Activated CD4-positive, alpha-beta memory T cell treated with anti-CD3 and anti-CD28 coated beads for 36 hours (primary cell): ENCODE measurements around the gene PPFIA1. TPM values are rescaled to one million over a fixed set of nuclear protein-coding genes. Genes with fewer than 3 reads are reported as not detected.

ENCODE experiments used
- CTCF ChIA-PET: fragments of 350-600 bp; sonication (Branson Sonifier 250); formaldehyde crosslinking; loops from one replicate; lab custom pipeline; 2021; ENCODE audit warnings: antibody characterized with exemption, inconsistent platforms; lab: Charles Lee
- POLR2A ChIA-PET: fragments of 350-600 bp; sonication (Branson Sonifier 250); formaldehyde crosslinking; loops from one replicate; lab custom pipeline; 2021; ENCODE audit warnings: antibody characterized with exemption; lab: Charles Lee
- DNase-seq: peaks from one replicate; pipeline ENCODE4 v3.0.0-alpha.2; 2020
- H3K27ac Mint-ChIP-seq: one replicate; pipeline ENCODE4 v1.8.0; 2021; ENCODE audit warnings: mixed read lengths
- H3K27me3 Mint-ChIP-seq: one replicate; pipeline ENCODE4 v1.8.0; 2021; ENCODE audit warnings: mixed read lengths
- H3K36me3 Mint-ChIP-seq: one replicate; pipeline ENCODE4 v1.8.0; 2021; ENCODE audit warnings: mixed read lengths
- H3K4me1 Mint-ChIP-seq: one replicate; pipeline ENCODE4 v1.8.0; 2021; ENCODE audit warnings: low read depth, mixed read lengths
- H3K4me3 Mint-ChIP-seq: one replicate; pipeline ENCODE4 v1.8.0; 2021; ENCODE audit warnings: mild to moderate bottlenecking, mixed read lengths
- H3K9me3 Mint-ChIP-seq: one replicate; pipeline ENCODE4 v1.8.0; 2021; ENCODE audit warnings: mixed read lengths
- intact Hi-C: fragments of 100-400 bp; cut with micrococcal nuclease; formaldehyde crosslinking; loops from one replicate; pipeline ENCODE4 v1.15.1; 2023
- total RNA-seq, 2 experiments: library from RNA; stranded (reverse); gene quantifications; one replicate each; pipeline ENCODE4 v1.2.3, GENCODE V29; 2021

PPFIA1 gene
- total RNA-seq, 2 experiments from 2014 or later: 23.1 to 26.7 TPM

DNA sequence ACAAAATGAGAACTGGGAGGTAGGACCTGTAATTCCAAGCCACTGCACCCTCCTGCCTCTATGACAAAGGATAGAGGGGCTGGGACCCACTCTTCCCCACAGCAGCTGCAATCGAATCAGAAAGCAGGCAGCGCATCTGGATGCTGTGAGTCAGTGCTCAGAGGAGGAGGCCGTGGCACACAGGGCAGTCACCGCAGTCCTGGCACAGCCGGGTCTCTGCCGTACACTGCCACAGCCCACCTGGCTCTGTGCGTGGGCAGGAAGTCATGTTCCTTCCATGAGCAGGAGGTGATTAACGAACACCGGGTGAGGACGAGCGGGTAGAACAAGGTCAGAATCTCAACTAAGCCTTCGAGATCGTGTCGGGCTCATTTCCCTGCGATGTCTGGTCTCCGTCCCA lies 30.2 kb upstream of the PPFIA1 start:
- Mint-ChIP-seq H3K36me3 (no peaks in the 10 kb centered on the region), H3K9me3 (no peaks in the 10 kb centered on the region), H3K27me3 (peaks cover 5% of the 10 kb centered on the region), H3K4me3 (no peak overlapping the region), H3K4me1 (no peaks in the 10 kb centered on the region), H3K27ac (no peak overlapping the region)
- intact Hi-C loops: no loop called here
- no peak for DNase-seq
- CTCF ChIA-PET: no interaction called here
- POLR2A ChIA-PET: interaction anchor here (0.6 kb wide), 1 partner anchor 54 kb away, joined by 3 read pairs; no protein-coding TSS in a partner anchor

DNA sequence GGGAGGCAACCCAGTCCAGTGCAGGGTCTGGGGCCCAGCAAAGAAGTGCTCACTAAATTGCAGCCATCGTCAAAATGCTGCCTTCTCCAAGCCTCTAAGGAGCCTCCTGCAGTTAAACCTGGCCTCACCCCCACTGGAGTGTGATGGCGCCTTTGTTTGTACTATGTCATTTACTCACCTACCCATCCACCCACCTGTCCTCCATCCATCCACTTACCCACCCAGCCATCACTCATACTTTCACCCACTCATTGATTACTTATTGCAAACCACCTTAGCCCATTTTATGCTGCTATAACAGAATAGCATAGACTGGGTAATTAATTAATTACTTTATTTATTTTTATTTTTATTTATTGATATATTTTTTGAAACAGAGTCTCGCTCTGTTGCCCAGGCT lies 28.8 kb upstream of the PPFIA1 start:
- Mint-ChIP-seq H3K36me3 (no peaks in the 10 kb centered on the region), H3K9me3 (no peaks in the 10 kb centered on the region), H3K27me3 (peaks cover 5% of the 10 kb centered on the region), H3K27ac (no peak overlapping the region), H3K4me3 (no peak overlapping the region), H3K4me1 (no peaks in the 10 kb centered on the region)
- CTCF ChIA-PET: no interaction called here
- DNase-seq: no peak
- intact Hi-C loops: no loop called here
- POLR2A ChIA-PET: no interaction called here

DNA sequence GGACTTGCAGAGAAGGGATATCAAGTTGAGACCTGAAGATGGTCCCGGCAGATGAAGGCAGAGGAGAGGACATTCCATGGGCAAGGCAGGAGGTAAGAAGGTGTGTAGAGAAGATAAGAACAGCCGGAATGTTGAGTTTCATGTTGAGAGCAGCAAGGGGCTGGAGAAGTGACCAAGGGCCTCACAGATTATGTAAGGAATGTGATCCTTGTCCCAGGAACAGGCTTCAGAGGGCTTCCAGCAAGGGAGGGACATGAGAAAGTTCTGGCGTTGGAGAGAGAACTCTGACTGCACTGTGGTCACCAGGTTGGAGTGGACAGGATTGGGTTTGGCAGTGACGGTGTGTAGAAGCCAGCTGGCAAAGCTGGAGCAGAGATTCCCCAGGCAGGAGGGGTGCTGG lies 27.6 kb upstream of the PPFIA1 start:
- POLR2A ChIA-PET: no interaction called here
- CTCF ChIA-PET: no interaction called here
- DNase-seq: no peak
- peaks cover 3% of the 10 kb centered on the region for H3K9me3 Mint-ChIP-seq
- H3K4me1 Mint-ChIP-seq: peaks cover 8% of the 10 kb centered on the region
- no peak overlapping the region for H3K27ac Mint-ChIP-seq
- H3K27me3 Mint-ChIP-seq: peaks cover 5% of the 10 kb centered on the region
- H3K4me3 Mint-ChIP-seq: no peak overlapping the region
- no peaks in the 10 kb centered on the region for H3K36me3 Mint-ChIP-seq
- intact Hi-C loops: no loop called here

GRCh38 chr11:70243912-70244652 lies 26.4 kb upstream of the PPFIA1 start:
- Mint-ChIP-seq H3K4me3 (no peak overlapping the region), H3K27ac (no peak overlapping the region), H3K4me1 (peaks cover 8% of the 10 kb centered on the region), H3K9me3 (peaks cover 3% of the 10 kb centered on the region), H3K36me3 (no peaks in the 10 kb centered on the region), H3K27me3 (peaks cover 5% of the 10 kb centered on the region)
- intact Hi-C loops: no loop called here
- CTCF ChIA-PET: interaction anchor here (0.6 kb wide), 1 partner anchor 10 kb away, joined by 5 read pairs; no protein-coding TSS in a partner anchor
- POLR2A ChIA-PET: no interaction called here
- DNase-seq: no peak

- ChIA-PET CTCF (interaction anchor here (0.6 kb wide), 1 partner anchor 9 kb away, joined by 5 read pairs; no protein-coding TSS in a partner anchor), POLR2A (no interaction called here)
- peaks cover 5% of the 10 kb centered on the region for H3K27me3 Mint-ChIP-seq
- H3K27ac Mint-ChIP-seq: no peak overlapping the region
- no peak for DNase-seq
- peaks cover 3% of the 10 kb centered on the region for H3K9me3 Mint-ChIP-seq
- no peak overlapping the region for H3K4me3 Mint-ChIP-seq
- no peaks in the 10 kb centered on the region for H3K36me3 Mint-ChIP-seq
- H3K4me1 Mint-ChIP-seq: peaks cover 8% of the 10 kb centered on the region
- intact Hi-C loops: no loop called here
Measured at GRCh38 chr11:70244698-70245097, 25.8 kb upstream of the PPFIA1 start.

GRCh38 chr11:70246196-70246595 lies 24.3 kb upstream of the PPFIA1 start:
- Mint-ChIP-seq H3K4me1 (peaks cover 8% of the 10 kb centered on the region), H3K36me3 (no peaks in the 10 kb centered on the region), H3K9me3 (peaks cover 3% of the 10 kb centered on the region), H3K27me3 (peaks cover 5% of the 10 kb centered on the region), H3K27ac (no peak overlapping the region), H3K4me3 (no peak overlapping the region)
- no peak for DNase-seq
- intact Hi-C loops: no loop called here
- POLR2A ChIA-PET: no interaction called here
- CTCF ChIA-PET: no interaction called here

- Mint-ChIP-seq H3K9me3 (peaks cover 3% of the 10 kb centered on the region), H3K27ac (no peak overlapping the region), H3K27me3 (peaks cover 5% of the 10 kb centered on the region), H3K4me1 (peaks cover 8% of the 10 kb centered on the region), H3K36me3 (no peaks in the 10 kb centered on the region), H3K4me3 (no peak overlapping the region)
- no peak for DNase-seq
- intact Hi-C loops: no loop called here
- CTCF ChIA-PET: no interaction called here
- POLR2A ChIA-PET: no interaction called here
Measured at GRCh38 chr11:70247042-70247709, 23.3 kb upstream of the PPFIA1 start.

- H3K27me3 Mint-ChIP-seq: peaks cover 5% of the 10 kb centered on the region
- peaks cover 3% of the 10 kb centered on the region for H3K9me3 Mint-ChIP-seq
- H3K36me3 Mint-ChIP-seq: no peaks in the 10 kb centered on the region
- peaks cover 8% of the 10 kb centered on the region for H3K4me1 Mint-ChIP-seq
- CTCF ChIA-PET: no interaction called here
- POLR2A ChIA-PET: no interaction called here
- intact Hi-C loops: no loop called here
- H3K4me3 Mint-ChIP-seq: no peak overlapping the region
- H3K27ac Mint-ChIP-seq: no peak overlapping the region
- no peak for DNase-seq
Measured at GRCh38 chr11:70247710-70248072, 22.8 kb upstream of the PPFIA1 start.

DNA sequence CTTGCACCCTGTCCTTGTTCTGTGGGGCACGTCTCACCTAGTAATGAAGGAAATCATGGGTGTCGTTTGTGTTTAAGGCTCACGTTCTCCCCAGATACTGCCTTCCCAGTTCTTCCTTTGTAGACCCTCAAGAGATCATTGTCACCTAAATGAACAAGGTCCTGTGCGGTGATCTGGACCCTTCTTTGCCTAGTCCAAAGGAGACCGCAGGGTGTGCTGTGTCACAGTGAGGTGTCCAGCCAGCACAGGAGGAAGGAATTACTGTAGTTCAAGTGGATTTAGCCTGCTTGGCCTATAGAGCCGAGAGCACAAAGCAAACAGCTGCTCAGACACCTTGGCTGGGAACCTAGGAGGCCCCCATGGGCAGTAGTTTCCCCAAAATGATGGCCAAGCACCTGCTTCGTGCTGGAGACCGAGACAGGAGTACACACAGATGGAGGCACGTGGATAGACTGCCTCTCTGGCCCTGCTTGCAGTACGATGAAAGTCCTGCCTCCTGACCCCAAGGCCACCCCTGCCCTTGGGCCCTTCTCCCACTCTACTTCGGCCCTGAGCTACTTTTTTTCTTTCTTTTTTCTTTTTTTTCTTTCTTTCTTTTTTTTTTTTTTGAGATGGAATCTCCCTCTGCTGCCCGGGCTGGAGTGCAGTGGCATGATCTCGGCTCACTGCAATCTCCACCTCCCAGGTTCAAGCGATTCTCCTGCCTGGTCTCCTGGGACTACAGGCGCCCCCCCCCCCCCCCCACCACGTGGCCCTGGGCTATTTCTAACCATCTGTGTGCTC lies 19.4 kb upstream of the PPFIA1 start:
- POLR2A ChIA-PET: no interaction called here
- no peak overlapping the region for H3K27ac Mint-ChIP-seq
- H3K4me1 Mint-ChIP-seq: peaks cover 8% of the 10 kb centered on the region
- DNase-seq: no peak
- peaks cover 3% of the 10 kb centered on the region for H3K9me3 Mint-ChIP-seq
- peaks cover 1% of the 10 kb centered on the region for H3K27me3 Mint-ChIP-seq
- H3K4me3 Mint-ChIP-seq: no peak overlapping the region
- intact Hi-C loops: no loop called here
- no peaks in the 10 kb centered on the region for H3K36me3 Mint-ChIP-seq
- CTCF ChIA-PET: no interaction called here

DNA sequence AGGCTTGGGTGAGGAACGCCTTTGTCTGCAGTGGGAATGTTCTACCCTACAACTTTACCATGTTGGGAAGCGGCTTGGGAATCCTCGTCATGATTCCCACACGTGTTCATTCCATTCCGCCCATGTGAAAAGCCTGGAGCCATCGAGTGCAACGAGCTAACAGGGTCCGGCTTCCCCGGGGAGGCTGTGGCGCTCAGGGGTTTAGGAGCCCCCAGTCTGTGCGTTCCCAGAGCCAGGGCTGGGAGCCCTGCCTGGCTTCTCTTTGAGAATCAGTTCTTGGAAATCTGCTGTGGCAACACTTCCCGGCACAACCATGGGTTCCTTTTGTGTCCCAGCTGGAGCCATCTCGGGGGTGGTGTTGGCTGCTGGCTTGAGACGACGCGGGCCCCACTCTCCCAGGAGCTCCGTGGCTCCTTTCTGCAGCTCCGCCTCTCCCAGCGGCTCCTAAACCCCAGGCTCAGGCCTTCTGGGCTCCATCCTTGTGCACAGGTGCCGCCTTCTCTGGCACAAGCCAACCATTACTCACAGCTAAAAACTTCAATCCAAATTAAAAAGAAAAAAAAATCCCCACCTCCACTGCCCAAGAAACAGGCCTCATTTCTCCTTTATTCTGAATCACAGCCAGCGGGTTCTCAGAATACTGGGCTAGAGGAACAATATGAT lies 18.7 kb upstream of the PPFIA1 start:
- Mint-ChIP-seq H3K4me1 (peaks cover 8% of the 10 kb centered on the region), H3K27ac (no peak overlapping the region), H3K36me3 (no peaks in the 10 kb centered on the region), H3K9me3 (peaks cover 3% of the 10 kb centered on the region), H3K4me3 (no peak overlapping the region), H3K27me3 (peaks cover 1% of the 10 kb centered on the region)
- intact Hi-C loops: no loop called here
- ChIA-PET CTCF (no interaction called here), POLR2A (no interaction called here)
- no peak for DNase-seq

GRCh38 chr11:70252844-70253243 lies 17.6 kb upstream of the PPFIA1 start:
- Mint-ChIP-seq H3K9me3 (no peaks in the 10 kb centered on the region), H3K4me1 (no peaks in the 10 kb centered on the region), H3K36me3 (no peaks in the 10 kb centered on the region), H3K4me3 (no peak overlapping the region), H3K27ac (no peak overlapping the region), H3K27me3 (peaks cover 1% of the 10 kb centered on the region)
- no peak for DNase-seq
- intact Hi-C loops: no loop called here
- ChIA-PET POLR2A (no interaction called here), CTCF (no interaction called here)
